CD4-positive, CD25-positive, alpha-beta regulatory T cell (primary cell): Measurements from ENCODE around the gene ELOF1. TPM values are rescaled to one million over a fixed set of nuclear protein-coding genes. Genes with fewer than 3 reads are reported as not detected.

ENCODE experiments used
- ATAC-seq, 2 donors: fragments of 150-1000 bp; cut with Tn5 transposase; one replicate each; pipeline ENCODE4 v1.10.0; 2021; ENCODE audit warnings: low read depth in 2 of 2, moderate number of reproducible peaks in 2 of 2, moderate library complexity in 1 of 2
- DNase-seq, 3 donors: peaks; one replicate each; pipeline versions ENCODE4 v3.0.0 to v3.0.0-alpha.2; 2012 to 2022; ENCODE audit warnings: mixed read lengths in 1 of 3
- H3K27ac ChIP-seq: one replicate; pipeline ENCODE4 v1.7.0; 2013; ENCODE audit warnings: mild to moderate bottlenecking, low read length; ENCODE audit not compliant: insufficient read depth, poor library complexity, severe bottlenecking
- H3K27me3 ChIP-seq: one replicate; pipeline ENCODE4 v1.7.0; 2013; ENCODE audit warnings: low read length; ENCODE audit not compliant: control insufficient read depth, insufficient read depth
- H3K36me3 ChIP-seq: one replicate; pipeline ENCODE4 v1.7.0; 2013; ENCODE audit warnings: mild to moderate bottlenecking, low read length, moderate library complexity; ENCODE audit not compliant: control insufficient read depth, insufficient read depth
- H3K4me1 ChIP-seq: 2 replicates; pipeline ENCODE4 v1.7.0; 2013; ENCODE audit warnings: mild to moderate bottlenecking, low read length; ENCODE audit not compliant: insufficient read depth, control insufficient read depth, poor library complexity, severe bottlenecking
- H3K4me3 ChIP-seq: one replicate; pipeline ENCODE4 v1.7.0; 2013; ENCODE audit warnings: low read depth, mild to moderate bottlenecking, low read length, moderate library complexity
- H3K9me3 ChIP-seq, 2 experiments: 1 replicate in 1 of 2; 2 replicates in 1 of 2; pipeline ENCODE4 v1.7.0; 2013; ENCODE audit warnings: low read length in 2 of 2, mild to moderate bottlenecking in 1 of 2, moderate library complexity in 1 of 2; ENCODE audit not compliant: control insufficient read depth in 2 of 2
- H3K27ac Mint-ChIP-seq, 3 donors: one replicate each; pipeline ENCODE4 v1.8.0; 2020 to 2022; ENCODE audit warnings: mild to moderate bottlenecking in 3 of 3, mixed read lengths in 3 of 3, moderate library complexity in 2 of 3
- H3K27me3 Mint-ChIP-seq: one replicate; pipeline ENCODE4 v1.8.0; 2022; ENCODE audit warnings: mild to moderate bottlenecking, mixed read lengths
- H3K36me3 Mint-ChIP-seq: one replicate; pipeline ENCODE4 v1.8.0; 2020; ENCODE audit warnings: mixed read lengths
- H3K4me1 Mint-ChIP-seq, 4 donors: one replicate each; pipeline ENCODE4 v1.8.0; 2020 to 2022; ENCODE audit warnings: mixed read lengths in 4 of 4, mild to moderate bottlenecking in 1 of 4
- H3K4me3 Mint-ChIP-seq, 4 donors: one replicate each; pipeline ENCODE4 v1.8.0; 2020 to 2022; ENCODE audit warnings: mild to moderate bottlenecking in 4 of 4, mixed read lengths in 4 of 4, moderate library complexity in 3 of 4
- H3K9me3 Mint-ChIP-seq, 7 donors: one replicate each; pipeline ENCODE4 v1.8.0; 2020 to 2022; ENCODE audit warnings: mixed read lengths in 7 of 7, mild to moderate bottlenecking in 3 of 7, moderate library complexity in 2 of 7
- polyA plus RNA-seq, 4 donors: library from polyadenylated mRNA; unstranded; fragments of 300-500 nt; fragmentation: Illumina TruSeq; gene quantifications; one replicate each; pipeline ENCODE4 v1.2.3, GENCODE V29; 2021
- total RNA-seq: library from RNA; stranded (reverse); gene quantifications from one replicate; pipeline ENCODE4 v1.2.3, GENCODE V29; 2022

The ELOF1 gene
- total and polyA plus RNA-seq, 5 donors from 2014 or later, result 48.9 to 113 (median 106) TPM

- Mint-ChIP-seq H3K4me1 (peaks cover 3 to 26% (median 17%) of the 10 kb centered on the region in 4 donors), H3K27me3 (peaks cover 5% of the 10 kb centered on the region), H3K4me3 (peak overlapping the region; percentile 87 to 95 (median 90)), H3K9me3 (no peaks in the 10 kb centered on the region), H3K36me3 (peaks cover 15% of the 10 kb centered on the region), H3K27ac (peak overlapping the region; percentile 86 to 92 (median 88))
- DNase-seq (no peak), ATAC-seq (no peak)
- Histone ChIP-seq H3K27me3 (no peaks in the 10 kb centered on the region), H3K4me1 (peaks cover 16% of the 10 kb centered on the region), H3K36me3 (no peaks in the 10 kb centered on the region), H3K9me3 (no peaks in the 10 kb centered on the region), H3K27ac (peak overlapping the region; percentile 98), H3K4me3 (peak overlapping the region; percentile 51)
Observed at GRCh38 chr19:11504502-11505031, 54.5 kb downstream of the ELOF1 start.

Other genes starting within 250 kb of the ELOF1 start
- 13.4 TPM for gene RAB3D, start 219.6 kb downstream of the ELOF1 start, total RNA-seq
- 1 to 10 TPM; 5.1 to 7.6 (median 6.0) TPM for gene RAB3D, start 219.6 kb downstream of the ELOF1 start, polyA plus RNA-seq
- 24.0 TPM for gene TMEM205, start 213.0 kb downstream of the ELOF1 start, total RNA-seq
- 10 to 100 TPM; 69.0 to 88.3 (median 73.8) TPM for gene TMEM205, start 213.0 kb downstream of the ELOF1 start, polyA plus RNA-seq
- 66.5 TPM for gene CCDC159, start 212.7 kb downstream of the ELOF1 start, total RNA-seq
- 10 to 100 TPM; 18.7 to 23.1 (median 21.7) TPM for gene CCDC159, start 212.7 kb downstream of the ELOF1 start, polyA plus RNA-seq
- 10.4 TPM for gene PLPPR2, start 203.8 kb downstream of the ELOF1 start, total RNA-seq
- 1 to 10 TPM in 3 of 4 donors, under 1 TPM in 1; 0.86 to 2.4 (median 2.1) TPM for gene PLPPR2, start 203.8 kb downstream of the ELOF1 start, polyA plus RNA-seq
- gene SWSAP1, start 184.6 kb downstream of the ELOF1 start, total RNA-seq, result 3.0 TPM
- gene SWSAP1, start 184.6 kb downstream of the ELOF1 start, polyA plus RNA-seq, result 1 to 10 TPM; 5.6 to 8.4 (median 7.0) TPM
- gene EPOR, start 174.9 kb downstream of the ELOF1 start, total RNA-seq, result 10.3 TPM
- gene EPOR, start 174.9 kb downstream of the ELOF1 start, polyA plus RNA-seq, result 1 to 10 TPM; 7.3 to 9.2 (median 8.9) TPM
- gene RGL3, start 139.9 kb downstream of the ELOF1 start, total RNA-seq, result not detected
- gene RGL3, start 139.9 kb downstream of the ELOF1 start, polyA plus RNA-seq, result not detected
- gene ODAD3, start 124.1 kb downstream of the ELOF1 start, total RNA-seq, result not detected
- gene ODAD3, start 124.1 kb downstream of the ELOF1 start, polyA plus RNA-seq, result not detected
- gene PRKCSH, start 123.6 kb downstream of the ELOF1 start, total RNA-seq, result 244 TPM
- gene PRKCSH, start 123.6 kb downstream of the ELOF1 start, polyA plus RNA-seq, result 10 to 100 TPM; 29.0 to 38.0 (median 31.5) TPM
- not detected for gene ELAVL3, start 78.2 kb downstream of the ELOF1 start, total RNA-seq
- gene ELAVL3, start 78.2 kb downstream of the ELOF1 start, polyA plus RNA-seq, result not detected
- gene ZNF653, start 53.4 kb downstream of the ELOF1 start, total RNA-seq, result 12.2 TPM
- 1 to 10 TPM; 1.3 to 2.9 (median 2.6) TPM for gene ZNF653, start 53.4 kb downstream of the ELOF1 start, polyA plus RNA-seq
- 39.3 TPM for gene ECSIT, start 30.1 kb downstream of the ELOF1 start, total RNA-seq
- gene ECSIT, start 30.1 kb downstream of the ELOF1 start, polyA plus RNA-seq, result 10 to 100 TPM; 27.3 to 39.2 (median 36.1) TPM
- not detected for gene CNN1, start 20.4 kb downstream of the ELOF1 start, total RNA-seq
- not detected for gene CNN1, start 20.4 kb downstream of the ELOF1 start, polyA plus RNA-seq
- gene ACP5, start 18.4 kb upstream of the ELOF1 start, total RNA-seq, result 40.4 TPM
- 10 to 100 TPM; 21.6 to 33.5 (median 32.3) TPM for gene ACP5, start 18.4 kb upstream of the ELOF1 start, polyA plus RNA-seq
- gene ZNF627, start 38.3 kb upstream of the ELOF1 start, total RNA-seq, result 6.4 TPM
- gene ZNF627, start 38.3 kb upstream of the ELOF1 start, polyA plus RNA-seq, result 10 to 100 TPM; 10.6 to 14.3 (median 10.9) TPM
- 4.8 TPM for gene ZNF823, start 179.7 kb upstream of the ELOF1 start, total RNA-seq
- 1 to 10 TPM; 1.6 to 4.2 (median 2.5) TPM for gene ZNF823, start 179.7 kb upstream of the ELOF1 start, polyA plus RNA-seq
- gene ZNF441, start 207.8 kb upstream of the ELOF1 start, total RNA-seq, result 2.7 TPM
- 1 to 10 TPM; 3.7 to 6.3 (median 5.1) TPM for gene ZNF441, start 207.8 kb upstream of the ELOF1 start, polyA plus RNA-seq
- 0.62 TPM for gene ZNF491, start 239.3 kb upstream of the ELOF1 start, total RNA-seq
- under 1 TPM in 2 of 4 donors, not detected in 2; 0.10 to 0.86 TPM for gene ZNF491, start 239.3 kb upstream of the ELOF1 start, polyA plus RNA-seq